Right renal pelvis (tissue), 4 donors: ENCODE results near the gene DIP2A. TPM values are rescaled to one million over a fixed set of nuclear protein-coding genes. Genes with fewer than 3 reads are reported as not detected.
"Not testable (repeated sequence)": the region's sequence is repeated elsewhere in the genome, so short reads cannot be mapped to it uniquely, and the experiment has no call there.

Experiments
- DNase-seq, 4 donors: peaks; one replicate each; pipeline ENCODE4 v3.0.0-alpha.2; 2013; ENCODE audit warnings: low read depth in 4 of 4, low spot score in 3 of 4, missing footprints in 1 of 4
- polyA plus RNA-seq, 4 donors: library from polyadenylated mRNA; unstranded; fragments of 120-200 nt; gene quantifications; one replicate each; pipeline ENCODE4 v1.2.1, GENCODE V29; 2013; ENCODE audit not compliant: insufficient read length in 4 of 4

DIP2A gene
- polyA plus RNA-seq, 4 donors, result 27.1 to 37.5 (median 28.8) TPM

DNA sequence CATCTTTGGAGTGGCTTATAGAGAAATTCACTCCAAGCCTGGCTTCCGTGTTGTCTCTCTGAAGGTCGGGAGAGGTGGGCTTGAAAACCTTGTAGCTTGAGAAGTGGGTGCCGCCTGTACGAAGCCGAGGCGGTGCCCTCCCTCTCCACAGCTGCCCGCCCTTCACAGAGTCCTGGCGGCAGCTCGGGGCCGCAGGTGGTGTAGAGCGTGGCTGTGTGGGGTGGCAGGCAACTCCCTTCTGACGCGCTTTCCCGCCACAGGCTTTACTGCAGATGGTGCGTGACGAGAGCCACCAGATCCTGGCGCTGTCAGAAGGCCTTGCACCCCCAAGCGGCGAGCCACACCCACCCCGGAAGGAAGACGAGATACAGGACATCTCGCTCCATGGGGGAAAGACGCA, 33.1 kb upstream of the DIP2A start:
- no peak for DNase-seq

DNA sequence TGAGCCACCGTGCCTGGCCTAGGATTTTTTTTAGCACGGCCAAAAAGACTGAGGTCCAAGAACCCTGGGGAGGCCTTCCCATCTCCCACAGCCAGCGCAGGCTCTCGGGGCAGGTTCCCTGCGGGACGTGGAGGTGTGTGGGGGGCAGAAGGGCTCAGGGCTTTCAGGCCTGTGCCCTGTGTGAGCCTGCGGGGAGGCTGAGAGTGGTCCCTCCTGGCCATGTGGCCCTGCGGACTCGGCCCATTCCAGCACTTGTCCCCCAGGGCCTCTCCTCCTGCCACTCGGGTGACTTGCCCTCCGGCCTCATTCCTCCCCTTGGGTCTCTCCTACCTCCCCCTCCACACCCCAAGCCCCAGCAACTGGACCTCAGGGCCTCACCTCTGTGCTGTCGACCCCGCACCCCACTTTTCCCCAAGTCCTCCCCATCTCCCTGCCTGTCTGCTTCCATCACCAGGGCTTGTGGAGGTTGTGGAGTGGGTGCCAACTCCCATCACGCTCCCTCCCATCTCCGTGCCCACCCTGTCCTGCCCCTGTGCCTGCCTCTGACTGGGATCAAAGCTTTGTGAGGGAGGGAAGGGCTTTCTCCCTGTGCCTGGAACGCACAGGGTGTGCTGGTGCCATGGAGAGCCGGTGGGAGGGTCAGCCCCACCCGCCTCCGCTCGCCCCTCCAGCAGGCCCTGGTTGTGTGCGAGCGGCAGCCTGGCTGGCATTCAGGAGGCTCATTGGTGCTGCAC, 32.2 kb upstream of the DIP2A start:
- DNase-seq, result no peak

DNA sequence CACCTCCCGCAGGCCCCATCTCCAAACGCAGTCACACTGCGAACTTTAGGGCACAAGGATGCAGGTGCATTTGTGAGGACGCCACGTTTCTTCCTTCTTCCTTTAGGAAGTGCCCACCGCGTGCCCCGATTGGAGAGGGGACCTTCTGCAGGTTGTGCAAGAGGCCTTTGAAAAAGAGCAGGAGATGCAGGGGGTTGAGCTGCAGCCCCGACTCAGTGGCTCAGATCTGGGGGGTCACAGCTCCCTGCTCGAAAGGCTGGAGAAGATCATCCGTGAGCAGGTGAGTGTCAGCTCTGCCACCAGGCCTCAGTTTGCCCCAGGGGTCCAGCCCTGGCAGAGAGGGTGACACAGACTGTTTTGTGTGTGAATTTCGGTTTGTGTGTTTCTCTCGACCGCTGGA, 31.2 kb upstream of the DIP2A start:
- no peak for DNase-seq

DNA sequence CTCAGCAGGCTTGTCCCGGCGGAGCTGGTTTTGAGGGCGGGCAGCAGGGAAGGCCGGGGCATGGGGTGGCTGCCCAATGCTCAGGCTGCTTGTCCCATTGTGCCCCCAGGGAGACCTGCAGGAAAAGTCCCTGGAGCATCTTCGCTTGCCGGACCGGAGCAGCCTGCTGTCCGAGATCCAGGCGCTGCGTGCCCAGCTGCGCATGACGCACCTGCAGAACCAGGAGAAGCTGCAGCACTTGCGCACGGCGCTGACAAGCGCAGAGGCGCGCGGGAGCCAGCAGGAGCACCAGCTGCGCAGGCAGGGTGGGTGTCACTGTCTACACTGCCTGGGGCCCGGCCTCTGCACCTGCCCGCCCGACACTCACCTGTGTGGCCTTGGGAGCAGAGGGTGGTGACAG, 30.4 kb upstream of the DIP2A start:
- no peak for DNase-seq

DNA sequence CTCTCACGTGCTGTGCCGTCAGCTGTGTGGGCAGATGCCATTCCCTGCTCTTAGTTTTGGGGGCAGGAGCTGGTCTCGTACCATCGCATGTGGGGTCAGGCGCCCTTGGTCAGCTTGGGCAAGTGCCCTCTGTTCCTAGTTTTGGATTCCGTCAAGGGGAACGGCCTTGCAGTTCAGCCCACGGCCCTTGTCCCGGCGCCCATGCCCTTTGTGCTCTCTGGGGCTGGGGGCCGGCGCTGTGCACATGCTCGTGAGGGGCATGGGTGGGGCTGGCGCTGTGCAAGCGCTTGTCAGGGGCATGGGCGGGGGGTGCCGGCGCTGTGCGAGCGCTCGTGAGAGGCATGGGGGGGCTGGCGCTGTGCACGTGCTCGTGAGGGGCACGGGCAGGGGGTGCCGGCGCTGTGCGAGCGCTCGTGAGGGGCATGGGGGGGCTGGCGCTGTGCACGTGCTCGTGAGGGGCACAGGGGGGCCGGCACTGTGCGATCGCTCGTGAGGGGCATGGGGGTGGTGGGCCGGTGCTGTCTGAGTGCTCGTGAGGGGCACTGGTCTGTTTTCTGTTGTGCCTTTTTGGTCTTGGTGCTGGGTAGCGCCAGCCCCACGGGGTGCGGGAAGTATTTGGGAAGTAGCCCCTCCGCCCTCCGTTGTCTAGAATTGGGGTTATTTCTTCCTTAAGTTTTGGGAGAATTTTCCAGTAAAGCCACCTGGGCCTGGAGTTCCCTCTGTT, 29.5 kb upstream of the DIP2A start:
- no peak for DNase-seq

DNA sequence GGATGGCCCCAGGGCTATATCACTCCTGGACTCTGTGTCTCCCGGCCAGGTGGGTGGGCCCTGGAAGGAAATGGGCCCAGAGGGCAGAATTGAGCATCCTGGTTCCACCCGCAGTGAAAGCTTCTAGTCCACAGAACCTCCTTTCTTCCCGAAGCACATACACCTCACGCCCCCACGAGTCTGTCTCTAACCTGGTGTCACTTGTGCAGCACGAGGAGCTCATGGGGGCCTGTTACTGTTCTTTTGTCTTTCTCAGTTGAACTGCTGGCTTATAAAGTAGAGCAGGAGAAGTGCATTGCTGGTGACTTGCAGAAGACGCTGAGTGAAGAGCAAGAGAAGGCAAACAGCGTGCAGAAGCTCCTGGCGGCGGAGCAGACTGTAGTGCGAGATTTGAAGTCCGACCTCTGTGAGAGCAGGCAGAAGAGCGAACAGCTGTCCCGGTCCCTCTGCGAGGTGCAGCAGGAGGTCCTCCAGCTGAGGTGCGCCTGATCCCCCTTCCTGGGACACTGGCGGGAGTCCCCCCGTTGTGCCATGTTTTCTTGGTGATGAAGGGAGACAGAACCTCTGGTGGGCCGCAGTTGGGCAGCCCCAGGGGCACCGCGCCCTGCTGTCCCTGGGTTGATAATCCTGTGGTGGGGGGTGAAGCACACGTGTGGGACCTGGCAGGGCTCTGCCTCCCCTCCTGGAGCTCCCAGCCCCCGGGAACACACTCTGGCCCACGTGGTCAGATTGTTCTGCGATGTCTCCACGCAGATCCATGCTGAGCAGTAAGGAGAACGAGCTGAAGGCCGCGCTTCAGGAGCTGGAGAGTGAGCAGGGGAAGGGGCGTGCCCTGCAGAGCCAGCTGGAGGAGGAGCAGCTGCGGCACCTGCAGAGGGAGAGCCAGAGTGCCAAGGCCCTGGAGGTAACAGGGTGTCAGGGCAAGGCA, 28.7 kb upstream of the DIP2A start:
- DNase-seq, result no peak

DNA sequence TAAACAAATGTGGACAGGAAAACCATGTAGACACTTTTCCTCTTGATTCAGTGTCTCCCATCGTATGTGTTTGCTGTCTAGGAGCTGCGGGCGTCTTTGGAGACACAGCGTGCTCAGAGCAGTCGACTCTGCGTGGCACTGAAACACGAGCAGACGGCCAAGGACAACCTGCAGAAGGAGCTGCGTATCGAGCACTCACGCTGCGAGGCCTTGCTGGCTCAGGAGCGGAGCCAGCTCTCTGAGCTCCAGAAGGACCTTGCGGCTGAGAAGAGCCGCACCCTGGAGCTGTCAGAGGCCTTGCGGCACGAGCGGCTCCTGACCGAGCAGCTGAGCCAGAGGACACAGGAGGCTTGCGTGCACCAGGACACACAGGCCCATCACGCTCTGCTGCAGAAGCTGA, 27.2 kb upstream of the DIP2A start:
- DNase-seq, result no peak

DNA sequence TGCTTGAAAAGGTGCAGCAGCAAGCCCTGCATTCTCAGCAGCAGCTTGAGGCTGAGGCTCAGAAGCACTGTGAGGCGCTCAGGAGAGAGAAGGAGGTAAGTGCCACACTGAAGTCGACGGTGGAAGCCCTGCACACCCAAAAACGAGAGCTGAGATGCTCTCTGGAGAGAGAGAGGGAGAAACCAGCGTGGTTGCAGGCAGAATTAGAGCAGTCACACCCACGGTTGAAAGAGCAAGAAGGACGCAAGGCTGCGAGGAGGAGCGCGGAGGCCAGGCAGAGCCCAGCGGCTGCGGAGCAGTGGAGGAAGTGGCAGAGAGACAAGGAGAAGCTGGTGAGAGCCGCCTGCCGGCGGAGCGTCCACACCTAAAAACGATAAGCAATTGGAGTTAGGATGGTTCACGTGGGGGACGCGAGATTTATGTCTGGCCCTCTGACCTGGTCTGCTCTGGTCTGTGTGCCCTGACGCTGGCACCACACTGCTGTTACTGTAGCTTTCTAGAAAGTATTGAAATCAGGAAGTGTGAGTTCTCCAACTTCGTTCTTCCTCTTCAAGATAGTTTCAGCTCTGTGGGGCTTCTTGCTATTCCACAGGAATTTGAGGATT, 26.7 kb upstream of the DIP2A start:
- DNase-seq, result peak in 1 of 4 donors; percentile 10

DNA sequence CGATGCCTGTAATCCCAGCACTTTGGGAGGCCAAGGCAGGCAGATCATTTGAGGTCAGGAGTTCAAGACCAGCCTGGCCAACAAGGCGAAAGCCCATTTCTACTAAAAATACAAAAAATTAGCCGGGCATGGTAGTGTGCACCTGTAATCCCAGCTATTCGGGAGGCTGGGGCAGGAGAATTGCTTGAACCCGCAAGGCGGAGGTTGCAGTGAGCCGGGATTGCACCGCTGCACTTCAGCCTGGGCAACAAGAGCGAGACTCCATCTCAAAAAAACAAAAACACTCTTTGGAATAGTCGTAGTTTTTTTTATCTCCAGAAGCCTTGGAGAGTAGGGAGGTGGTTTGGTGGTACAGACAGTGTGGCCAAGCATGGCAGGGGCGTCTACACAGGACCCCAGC, 25.6 kb upstream of the DIP2A start:
- DNase-seq, result not testable (repeated sequence)

DNA sequence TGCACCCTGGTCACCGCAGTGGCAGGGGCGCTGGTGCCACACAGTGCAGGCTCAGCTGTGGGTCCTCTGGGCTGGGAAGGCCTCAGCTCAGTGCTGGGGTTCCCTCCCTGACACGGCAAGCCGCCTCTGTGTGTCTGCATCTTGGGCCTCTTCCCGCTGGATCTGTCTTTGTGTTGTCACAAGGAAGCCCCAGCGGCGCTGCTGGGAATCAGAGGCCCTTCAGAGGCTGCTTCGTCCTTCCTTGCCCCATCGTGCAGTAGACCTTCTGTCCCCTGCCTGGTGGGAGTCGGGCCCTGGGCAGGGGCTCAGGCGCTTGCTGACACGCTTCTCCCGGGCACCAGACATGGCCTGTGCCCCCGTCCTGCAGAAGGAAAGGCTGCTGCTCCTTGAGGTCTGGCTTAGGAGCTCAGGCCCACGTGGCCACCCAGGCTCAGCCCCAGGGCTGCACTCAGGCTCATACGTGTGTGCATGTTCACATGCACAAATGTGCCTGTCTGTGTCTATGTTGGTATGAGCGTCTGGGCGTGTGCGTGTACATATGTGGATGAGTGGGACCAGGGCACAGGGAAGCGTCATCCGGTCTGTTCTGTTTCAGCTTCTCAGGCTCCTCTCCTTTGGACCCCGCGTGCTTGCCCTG, 24.3 kb upstream of the DIP2A start:
- no peak for DNase-seq

DNA sequence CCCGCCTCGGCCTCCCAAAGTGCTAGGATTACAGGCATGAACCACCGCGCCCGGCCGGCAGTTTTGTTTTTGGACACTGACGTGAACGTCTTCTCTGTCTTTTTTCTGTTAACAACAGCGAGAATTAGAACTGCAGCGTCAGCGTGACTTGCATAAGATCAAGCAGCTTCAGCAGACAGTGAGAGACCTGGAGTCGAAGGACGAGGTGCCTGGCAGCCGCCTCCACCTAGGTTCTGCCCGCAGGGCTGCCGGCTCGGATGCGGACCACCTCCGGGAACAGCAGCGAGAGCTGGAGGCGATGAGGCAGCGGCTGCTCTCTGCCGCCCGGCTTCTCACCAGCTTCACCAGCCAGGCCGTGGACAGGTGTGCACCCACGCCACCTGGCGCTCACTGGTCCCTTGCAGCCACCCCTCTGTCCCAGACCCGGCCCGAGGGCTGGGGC, 22.9 kb upstream of the DIP2A start:
- DNase-seq, result no peak

DNA sequence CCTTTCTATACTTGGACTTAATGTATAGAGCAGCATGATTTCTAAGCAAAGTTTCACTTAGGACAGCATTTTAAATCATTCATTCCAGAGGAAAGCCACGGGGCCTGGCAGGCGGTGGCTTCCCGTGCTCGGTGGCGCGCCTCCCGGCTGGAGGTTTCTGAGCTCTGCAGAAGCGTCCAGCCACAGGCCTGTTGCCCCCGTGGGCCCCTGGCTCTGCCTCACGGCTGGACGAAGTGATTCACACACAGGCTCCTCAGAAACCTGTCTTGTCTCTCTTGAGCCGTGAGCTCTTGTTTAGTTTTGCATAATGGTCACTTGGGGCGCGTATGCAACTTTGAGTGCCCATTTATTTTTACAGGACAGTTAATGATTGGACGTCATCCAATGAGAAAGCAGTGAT, 22.1 kb upstream of the DIP2A start:
- DNase-seq, result no peak

DNA sequence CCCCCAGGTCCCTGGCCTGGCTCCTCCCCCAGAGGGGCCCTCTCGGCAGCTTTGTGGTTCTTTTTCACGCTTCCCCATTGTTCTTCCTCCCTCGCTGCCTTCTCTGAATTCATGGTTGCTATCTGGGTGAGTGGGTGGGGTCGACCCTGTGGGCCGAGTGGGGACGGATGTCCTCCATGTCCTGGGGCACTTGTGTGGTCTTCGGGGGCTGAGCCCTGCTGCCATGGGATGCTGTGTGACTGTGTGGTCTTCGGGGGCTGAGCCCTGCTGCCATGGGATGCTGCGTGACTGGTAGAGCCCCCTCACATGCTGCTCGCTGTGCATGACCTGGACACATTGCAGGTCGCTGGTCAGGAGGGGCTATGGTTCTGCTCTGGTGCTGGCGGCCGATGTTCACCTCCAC, 21.6 kb upstream of the DIP2A start:
- no peak for DNase-seq

DNA sequence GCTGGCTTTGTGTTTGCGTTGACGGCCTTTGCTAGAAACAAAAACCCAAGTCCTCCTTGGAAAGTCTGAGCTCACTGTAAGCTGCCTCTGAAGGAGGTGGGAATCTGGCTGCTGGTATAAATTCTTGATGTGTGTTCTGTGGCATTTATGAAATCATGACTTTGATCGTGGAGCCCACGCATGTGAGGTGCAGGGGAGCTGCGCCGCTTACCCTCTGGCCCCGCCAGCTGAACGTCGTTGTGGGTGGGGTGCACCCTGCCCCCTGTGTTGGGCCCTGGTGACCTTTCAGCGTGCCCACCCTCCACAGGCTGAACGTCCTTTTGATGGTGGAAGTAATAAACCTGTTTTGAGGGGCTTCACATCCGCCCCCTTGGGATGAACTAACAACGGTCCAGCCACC, 21.2 kb upstream of the DIP2A start:
- DNase-seq, result no peak

DNA sequence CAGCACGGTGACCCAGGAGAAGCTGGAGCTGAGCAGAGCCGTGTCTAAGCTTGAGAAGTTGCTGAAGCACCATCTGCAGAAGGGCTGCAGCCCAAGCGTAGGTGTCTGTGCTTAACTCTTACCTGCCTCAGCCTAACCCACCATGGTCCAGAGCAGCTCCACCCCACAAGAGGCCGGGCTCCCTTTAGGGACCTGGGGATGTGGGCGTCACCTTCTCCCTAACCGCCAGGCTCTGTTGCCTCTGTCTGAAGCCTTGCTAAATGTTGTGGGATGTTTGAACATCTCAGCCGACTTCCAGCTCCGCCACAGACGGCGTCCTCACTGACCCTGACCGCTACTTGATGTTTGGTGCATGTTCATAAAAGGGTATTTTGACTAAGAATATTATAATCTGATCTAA, 20.4 kb upstream of the DIP2A start:
- no peak for DNase-seq

DNA sequence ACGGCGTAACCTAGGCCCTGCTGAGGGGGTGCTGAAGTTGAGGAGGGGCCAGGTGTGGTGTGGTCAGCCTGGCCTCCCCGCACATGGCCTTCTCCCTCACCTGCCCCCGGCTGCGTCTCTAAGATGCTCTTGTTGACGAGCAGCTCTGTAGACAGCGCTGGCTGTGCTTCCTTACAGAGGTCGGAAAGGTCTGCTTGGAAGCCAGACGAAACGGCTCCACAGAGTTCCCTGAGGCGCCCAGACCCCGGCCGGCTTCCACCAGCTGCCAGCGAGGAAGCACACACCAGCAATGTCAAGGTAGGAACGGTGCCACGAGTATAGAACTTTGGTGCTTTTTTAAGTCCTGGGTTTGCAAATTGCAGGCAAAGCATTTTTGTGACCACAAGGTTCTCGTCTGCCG, 18.8 kb upstream of the DIP2A start:
- no peak for DNase-seq

DNA sequence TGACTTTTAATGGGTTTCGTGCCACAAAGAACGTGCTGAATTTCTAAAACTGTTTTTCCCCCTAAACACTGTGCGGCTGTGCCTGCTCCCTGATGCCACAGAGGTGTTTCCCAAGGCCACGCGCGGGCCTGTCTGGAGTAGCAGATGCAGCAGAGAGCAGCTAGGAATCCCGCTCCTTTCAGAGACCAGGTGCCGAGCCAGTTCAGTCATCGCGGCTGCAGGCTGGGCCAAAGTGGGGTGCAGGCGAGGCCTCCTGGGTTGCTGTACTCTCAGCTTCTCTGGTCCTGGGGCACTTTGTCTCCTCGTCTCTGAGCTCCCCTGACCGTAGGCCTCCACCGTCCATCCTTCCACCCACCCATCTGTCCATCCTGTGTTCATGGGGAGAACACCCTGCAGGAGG, 17.4 kb upstream of the DIP2A start:
- no peak for DNase-seq

DNA sequence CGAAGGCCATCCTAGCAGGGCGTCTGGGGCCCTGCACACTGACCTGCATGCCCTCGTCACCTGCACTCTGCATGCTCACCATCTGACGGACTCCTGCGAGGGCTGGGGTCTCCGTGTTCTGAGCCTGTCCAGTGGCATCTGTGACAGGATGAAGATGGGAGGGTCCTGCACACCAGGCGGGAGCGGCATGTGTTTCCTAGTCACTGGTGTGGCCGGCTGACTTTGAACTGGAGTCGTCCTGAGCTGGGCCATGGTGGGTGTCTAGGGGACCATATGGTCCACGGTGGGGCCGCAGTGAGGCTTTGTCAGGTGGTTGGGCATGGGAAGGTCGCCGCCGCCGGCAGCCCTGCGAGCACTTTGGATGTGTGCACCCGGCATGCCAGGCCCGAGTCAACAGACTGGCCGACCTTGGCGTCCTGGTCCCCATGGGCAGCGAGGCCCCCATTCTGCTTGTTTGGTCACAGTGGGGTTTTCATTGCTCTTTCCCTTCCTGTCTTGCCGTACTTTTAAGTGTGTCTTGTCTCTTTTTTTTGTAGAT, 16.7 kb upstream of the DIP2A start:
- DNase-seq, result no peak

DNA sequence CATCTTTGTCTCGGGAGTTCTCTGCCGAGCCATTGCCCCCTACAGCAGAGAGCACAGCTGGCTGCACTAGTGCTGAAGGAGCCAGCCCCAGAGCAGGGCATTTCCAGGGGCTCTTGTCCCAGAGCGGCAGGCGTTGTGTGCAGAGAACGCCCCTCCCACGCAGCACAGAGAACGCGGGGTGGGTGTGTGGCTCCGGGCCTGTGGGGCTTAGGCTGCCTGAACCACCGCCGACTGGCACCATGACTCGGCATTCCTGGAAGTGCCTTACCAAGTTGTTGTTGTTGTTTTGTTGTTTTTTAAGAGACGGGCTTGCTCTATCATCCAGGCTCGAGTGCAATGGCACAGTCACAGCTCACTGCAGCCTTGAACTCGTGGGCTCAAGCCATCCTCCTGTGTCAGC, 15.8 kb upstream of the DIP2A start:
- DNase-seq, result no peak

DNA sequence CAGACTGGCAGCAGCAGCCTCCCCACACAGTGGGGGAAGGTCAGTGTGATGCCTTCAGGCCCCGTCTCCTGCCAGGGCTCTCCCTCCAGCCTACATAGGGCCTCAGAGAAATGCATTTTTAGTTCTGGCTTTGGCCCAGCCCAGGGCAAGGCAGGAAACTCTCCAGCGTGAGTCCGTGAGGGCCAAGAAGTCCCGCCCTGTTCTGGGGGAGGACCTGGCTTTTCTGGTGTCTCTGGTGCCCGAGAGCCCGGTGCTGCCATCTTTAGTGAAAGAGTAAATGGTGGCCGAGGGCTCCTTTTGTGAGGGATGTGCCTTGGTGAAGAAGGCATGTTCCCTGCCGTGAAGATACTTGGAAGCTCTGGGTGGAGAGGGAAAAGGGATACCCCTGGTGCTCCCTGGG, 14.8 kb upstream of the DIP2A start:
- DNase-seq, result no peak
